Measurements from ENCODE around the gene KLHL4. TPM values are rescaled to one million over a fixed set of nuclear protein-coding genes. Genes with fewer than 3 reads are reported as not detected.
A peak's percentile ranks its signal among the peaks of the same experiment; 100 is the strongest.

KLHL4 gene
- total and polyA plus RNA-seq, 2 experiments from 2014 or later = 27.5 to 32.6 TPM

DNA sequence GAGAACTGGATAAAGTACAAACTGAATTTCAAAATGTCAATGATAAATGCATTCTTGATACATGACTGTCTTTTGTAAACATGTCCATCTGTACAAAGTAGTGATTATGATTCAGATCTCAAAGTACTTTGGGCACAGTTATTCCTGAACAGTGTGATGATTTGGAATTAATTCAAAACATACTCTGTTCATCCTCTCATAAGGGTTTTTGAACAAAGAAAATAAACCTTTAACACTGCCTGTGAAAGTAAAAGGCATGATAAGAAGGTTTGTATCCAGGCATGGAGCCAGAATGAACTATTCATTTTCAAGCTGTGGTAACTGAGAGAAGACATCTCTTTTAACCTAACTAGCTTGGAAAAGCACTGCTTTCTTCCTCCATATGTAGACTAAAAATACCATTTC, 883 bp upstream of the KLHL4 start:
- TF ChIP-seq, protein P1, sequence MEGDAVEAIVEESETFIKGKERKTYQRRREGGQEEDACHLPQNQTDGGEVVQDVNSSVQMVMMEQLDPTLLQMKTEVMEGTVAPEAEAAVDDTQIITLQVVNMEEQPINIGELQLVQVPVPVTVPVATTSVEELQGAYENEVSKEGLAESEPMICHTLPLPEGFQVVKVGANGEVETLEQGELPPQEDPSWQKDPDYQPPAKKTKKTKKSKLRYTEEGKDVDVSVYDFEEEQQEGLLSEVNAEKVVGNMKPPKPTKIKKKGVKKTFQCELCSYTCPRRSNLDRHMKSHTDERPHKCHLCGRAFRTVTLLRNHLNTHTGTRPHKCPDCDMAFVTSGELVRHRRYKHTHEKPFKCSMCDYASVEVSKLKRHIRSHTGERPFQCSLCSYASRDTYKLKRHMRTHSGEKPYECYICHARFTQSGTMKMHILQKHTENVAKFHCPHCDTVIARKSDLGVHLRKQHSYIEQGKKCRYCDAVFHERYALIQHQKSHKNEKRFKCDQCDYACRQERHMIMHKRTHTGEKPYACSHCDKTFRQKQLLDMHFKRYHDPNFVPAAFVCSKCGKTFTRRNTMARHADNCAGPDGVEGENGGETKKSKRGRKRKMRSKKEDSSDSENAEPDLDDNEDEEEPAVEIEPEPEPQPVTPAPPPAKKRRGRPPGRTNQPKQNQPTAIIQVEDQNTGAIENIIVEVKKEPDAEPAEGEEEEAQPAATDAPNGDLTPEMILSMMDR (IDR thresholded peaks at IDR 0.05; ENCODE audit: low read depth, low read length) = no peak
- Histone ChIP-seq H3K4me1 (ENCODE audit: low read depth) (peaks cover 18% of the 10 kb centered on the region), H3K27me3 (no peaks in the 10 kb centered on the region), H3K9me3 (ENCODE audit: low read depth) (no peaks in the 10 kb centered on the region), H3K36me3 (no peaks in the 10 kb centered on the region), H3K4me3 (peak overlapping the region; percentile 62), H3K27ac (peak overlapping the region; percentile 91)
- peak in 1 of 2 donors; percentile 81 for DNase-seq (ENCODE audit: low read depth in 1 of 2, low spot score in 1 of 2)

DNA sequence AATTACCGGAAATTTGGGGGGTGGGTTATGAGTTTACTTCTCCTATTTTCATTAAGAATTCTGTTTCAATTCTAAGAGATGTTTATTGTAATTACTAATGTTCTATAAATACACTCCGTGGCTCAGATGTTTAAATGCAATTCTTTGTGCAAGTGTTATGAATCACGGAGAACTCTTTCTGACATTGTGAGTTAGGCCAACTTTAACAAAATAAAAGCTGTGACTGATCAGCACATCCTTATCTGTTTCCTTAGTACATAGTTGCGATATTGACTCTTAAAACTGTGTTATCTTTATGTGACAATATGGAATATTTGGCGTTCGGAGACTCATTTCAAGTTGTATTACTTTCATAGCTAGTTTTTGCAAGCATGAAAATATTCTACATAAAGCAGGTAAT, 902 bp downstream of the KLHL4 start:
- DNase-seq (ENCODE audit: low read depth in 1 of 2, low spot score in 1 of 2) = peak; percentile 8 to 16
- peaks cover 18% of the 10 kb centered on the region for H3K4me1 ChIP-seq (ENCODE audit: low read depth)

DNA sequence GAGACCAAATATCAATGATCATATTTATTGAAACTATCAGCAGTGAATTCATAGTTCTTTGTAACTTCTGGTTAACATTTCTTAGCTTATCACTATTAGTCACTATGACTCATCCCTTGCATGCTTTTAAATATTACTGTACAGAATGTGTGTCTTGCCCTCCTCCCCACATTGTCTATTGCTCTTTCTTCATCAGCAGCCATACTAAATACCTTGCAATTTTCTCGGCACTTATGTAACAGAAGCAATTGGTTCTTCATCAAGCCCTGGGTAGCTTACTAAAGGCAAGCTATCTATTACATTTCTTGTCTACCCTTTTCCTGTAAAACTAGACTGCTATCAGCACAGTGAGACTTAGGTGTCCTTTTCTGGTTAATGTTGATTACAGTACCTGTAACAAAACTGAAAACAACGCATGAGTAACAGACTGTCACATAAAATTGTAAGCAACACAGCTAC, 8.2 kb downstream of the KLHL4 start:
- no peak overlapping the region for H3K27ac ChIP-seq

More for the DNA sequence above, 902 bp downstream of the KLHL4 start:
- no peaks in the 10 kb centered on the region for H3K9me3 ChIP-seq (ENCODE audit: low read depth)
- no peaks in the 10 kb centered on the region for H3K27me3 ChIP-seq
- TF ChIP-seq, protein P1 (IDR thresholded peaks at IDR 0.05; ENCODE audit: low read depth, low read length) = no peak
- peak overlapping the region; percentile 91 for H3K27ac ChIP-seq
- H3K36me3 ChIP-seq = no peaks in the 10 kb centered on the region
- H3K4me3 ChIP-seq = peak overlapping the region; percentile 62

DNA sequence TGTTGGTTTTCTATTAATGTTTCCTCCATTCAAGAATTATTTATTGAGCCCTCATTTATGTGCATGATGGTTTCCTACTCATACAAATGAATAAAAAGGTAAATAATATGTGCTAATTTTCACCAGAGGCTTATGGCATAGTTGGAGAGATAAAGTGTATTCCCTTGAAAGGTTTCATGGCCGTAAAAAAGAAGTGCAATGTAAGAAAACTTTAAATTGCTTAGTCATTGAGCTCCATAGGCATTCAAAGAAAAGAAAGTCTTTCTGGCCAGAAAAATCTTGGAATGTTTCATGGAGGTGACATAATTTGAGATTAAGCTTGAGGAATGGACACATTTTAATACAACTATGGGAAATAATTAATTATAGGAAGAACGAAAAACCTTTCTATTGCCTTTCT, 8.7 kb downstream of the KLHL4 start:
- Histone ChIP-seq H3K27me3 (no peaks in the 10 kb centered on the region), H3K36me3 (no peaks in the 10 kb centered on the region), H3K4me1 (ENCODE audit: low read depth) (no peaks in the 10 kb centered on the region), H3K9me3 (ENCODE audit: low read depth) (no peaks in the 10 kb centered on the region), H3K4me3 (no peak overlapping the region), H3K27ac (no peak overlapping the region)
- DNase-seq (ENCODE audit: low read depth in 1 of 2, low spot score in 1 of 2) = no peak
- TF ChIP-seq, protein P1 (IDR thresholded peaks at IDR 0.05; ENCODE audit: low read depth, low read length) = no peak

More for the DNA sequence above, 8.2 kb downstream of the KLHL4 start:
- Histone ChIP-seq H3K4me1 (ENCODE audit: low read depth) (no peaks in the 10 kb centered on the region), H3K36me3 (no peaks in the 10 kb centered on the region), H3K27me3 (no peaks in the 10 kb centered on the region), H3K9me3 (ENCODE audit: low read depth) (no peaks in the 10 kb centered on the region), H3K4me3 (no peak overlapping the region)
- peak in 1 of 2 donors; percentile 79 for DNase-seq (ENCODE audit: low read depth in 1 of 2, low spot score in 1 of 2)
- TF ChIP-seq, protein P1 (IDR thresholded peaks at IDR 0.05; ENCODE audit: low read depth, low read length) = no peak

DNA sequence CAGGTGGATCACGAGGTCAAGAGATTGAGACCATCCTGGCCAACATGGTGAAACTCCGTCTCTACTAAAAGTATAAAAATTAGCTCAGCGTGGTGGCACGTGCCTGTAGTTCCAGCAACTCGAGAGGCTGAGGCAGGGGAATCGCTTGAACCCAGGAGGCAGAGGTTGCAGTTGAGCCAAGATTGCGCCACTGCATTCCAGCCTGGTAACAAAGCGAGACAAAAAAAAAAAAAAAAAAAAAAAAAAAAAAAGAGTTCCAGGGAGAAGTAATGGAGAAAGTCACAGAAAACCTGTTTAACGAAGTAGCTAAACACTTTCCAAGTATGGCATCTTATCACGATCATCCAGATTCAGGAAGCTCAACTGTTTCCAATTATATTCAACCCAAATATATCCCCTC, 10.9 kb downstream of the KLHL4 start:
- DNase-seq (ENCODE audit: low read depth in 1 of 2, low spot score in 1 of 2) = no peak
- H3K9me3 ChIP-seq (ENCODE audit: low read depth) = no peaks in the 10 kb centered on the region
- TF ChIP-seq, protein P1 (IDR thresholded peaks at IDR 0.05; ENCODE audit: low read depth, low read length) = no peak

More for the DNA sequence above, 10.9 kb downstream of the KLHL4 start:
- Histone ChIP-seq H3K4me1 (ENCODE audit: low read depth) (no peaks in the 10 kb centered on the region), H3K36me3 (no peaks in the 10 kb centered on the region), H3K4me3 (no peak overlapping the region), H3K27ac (no peak overlapping the region), H3K27me3 (no peaks in the 10 kb centered on the region)
